Endothelial cell of umbilical vein (primary cell): ENCODE data around the gene WRNIP1. TPM values are rescaled to one million over a fixed set of nuclear protein-coding genes. Genes with fewer than 3 reads are reported as not detected.
A peak's percentile ranks its signal among the peaks of the same experiment; 100 is the strongest.

ENCODE experiments used
- BruUV-seq: library from RNA; stranded (reverse); fragments of 400-500 nt; replicated peaks from 2 replicates; lab custom pipeline; 2021; lab: Mats Ljungman, UMichigan
- CTCF ChIA-PET: fragments of 300-600, 350-600 bp; sonication (Branson Sonifier 250); formaldehyde crosslinking; loops from one replicate; lab custom pipeline; 2021; ENCODE audit warnings: antibody characterized with exemption, inconsistent platforms; lab: Charles Lee
- POLR2A ChIA-PET: fragments of 300-600, 350-600 bp; sonication (Branson Sonifier 250); formaldehyde crosslinking; loops from one replicate; lab custom pipeline; 2021; ENCODE audit warnings: antibody characterized with exemption, inconsistent platforms; lab: Charles Lee
- DNase-seq: peaks from one replicate; pipeline ENCODE4 v3.0.0-alpha.2; 2011; ENCODE audit warnings: low read depth, low spot score
- FAIRE-seq: peaks from 2 replicates; lab custom pipeline; 2011; peaks lifted over from hg19 to GRCh38; lab: Jason Lieb, UNC
- H2AFZ ChIP-seq: 2 replicates; pipeline ENCODE4 v1.6.0; 2012; ENCODE audit warnings: low read depth, low read length, control low read depth, inconsistent platforms
- H3K27ac ChIP-seq: 2 replicates; pipeline ENCODE4 v1.5.1; 2011; ENCODE audit warnings: low read depth, mild to moderate bottlenecking, control low read depth, low read length, moderate library complexity; ENCODE audit not compliant: insufficient read depth
- H3K27me3 ChIP-seq, 2 experiments: 2 replicates each; pipeline versions ENCODE4 v1.6.0 to v1.6.1; 2011; ENCODE audit warnings: low read length in 2 of 2, mixed read lengths in 1 of 2; ENCODE audit not compliant: control insufficient read depth in 2 of 2, insufficient read depth in 2 of 2
- H3K36me3 ChIP-seq, 2 experiments: 2 replicates in 1 of 2; 3 replicates in 1 of 2; pipeline ENCODE4 v1.5.1; 2011; ENCODE audit warnings: low read length in 2 of 2, mild to moderate bottlenecking in 1 of 2, moderate library complexity in 1 of 2; ENCODE audit not compliant: control insufficient read depth in 2 of 2, insufficient read depth in 2 of 2; ENCODE audit errors: extremely low read depth in 1 of 2
- H3K4me1 ChIP-seq: 3 replicates; pipeline ENCODE4 v1.5.1; 2011; ENCODE audit warnings: mild to moderate bottlenecking, low read length; ENCODE audit not compliant: control insufficient read depth, insufficient read depth; ENCODE audit errors: extremely low read depth
- H3K4me2 ChIP-seq: 2 replicates; pipeline ENCODE4 v1.6.1; 2011; ENCODE audit warnings: low read length, control low read depth, mixed read lengths; ENCODE audit not compliant: insufficient read depth
- H3K4me3 ChIP-seq, 3 experiments: fragments of 200-600 bp in 1 of 3; sonication (generic), shearing (Covaris generic) in 1 of 3; replicated peaks in 1 of 3; 2 replicates each; pipeline ENCODE4 v1.5.1; 2011 to 2016; ENCODE audit warnings: control low read depth in 3 of 3, low read length in 3 of 3, mild to moderate bottlenecking in 2 of 3, inconsistent platforms in 1 of 3, low read depth in 1 of 3, moderate library complexity in 1 of 3; ENCODE audit not compliant: insufficient read depth in 1 of 3
- H3K79me2 ChIP-seq: 2 replicates; pipeline ENCODE4 v1.6.0; 2012; ENCODE audit warnings: low read length, inconsistent platforms; ENCODE audit not compliant: control insufficient read depth, insufficient read depth
- H3K9ac ChIP-seq: replicated peaks from 2 replicates; pipeline ENCODE3; 2011; ENCODE audit warnings: low read length, control low read depth; ENCODE audit not compliant: insufficient read depth; ENCODE audit errors: extremely low read depth
- H3K9me1 ChIP-seq: replicated peaks from 3 replicates; pipeline ENCODE4 v1.6.0; 2011; ENCODE audit warnings: mild to moderate bottlenecking, low read length; ENCODE audit not compliant: control insufficient read depth, insufficient read depth; ENCODE audit errors: extremely low read depth
- H3K9me3 ChIP-seq: replicated peaks from 2 replicates; pipeline ENCODE4 v1.5.1; 2012; ENCODE audit warnings: low read length, inconsistent platforms; ENCODE audit not compliant: control insufficient read depth, insufficient read depth
- H4K20me1 ChIP-seq: replicated peaks from 2 replicates; pipeline ENCODE3; 2011; ENCODE audit warnings: mild to moderate bottlenecking, low read length; ENCODE audit not compliant: control insufficient read depth, insufficient read depth; ENCODE audit errors: extremely low read depth
- CTCF ChIP-seq, 2 donors: IDR thresholded peaks; 1 replicate in 1 of 2; 2 replicates in 1 of 2; pipeline ENCODE4 v1.5.1; 2011; ENCODE audit warnings: low read length in 2 of 2, mild to moderate bottlenecking in 2 of 2, moderate library complexity in 2 of 2, control low read depth in 1 of 2, inconsistent platforms in 1 of 2, low read depth in 1 of 2; ENCODE audit not compliant: insufficient read depth in 1 of 2; ENCODE audit errors: extremely low read depth in 1 of 2
- EZH2 ChIP-seq: IDR thresholded peaks from 2 replicates; pipeline ENCODE4 v1.6.1; 2012; ENCODE audit warnings: borderline replicate concordance, low read depth, mild to moderate bottlenecking, moderate library complexity, low read length, inconsistent platforms; ENCODE audit not compliant: severe bottlenecking
- FOS ChIP-seq: IDR thresholded peaks from 2 replicates; pipeline ENCODE4 v1.6.1; 2011; ENCODE audit warnings: mild to moderate bottlenecking, low read length, moderate library complexity, borderline replicate concordance; ENCODE audit not compliant: insufficient read depth
- GATA2 ChIP-seq: IDR thresholded peaks from 2 replicates; pipeline ENCODE4 v1.7.0; 2011; ENCODE audit warnings: low read depth, mild to moderate bottlenecking, moderate library complexity, mixed read lengths, low read length; ENCODE audit not compliant: insufficient read length, insufficient read depth
- JUN ChIP-seq: IDR thresholded peaks from 2 replicates; pipeline ENCODE4 v1.6.1; 2011; ENCODE audit warnings: borderline replicate concordance, low read depth; ENCODE audit not compliant: insufficient read length, insufficient read depth
- MYC ChIP-seq: IDR thresholded peaks from one replicate; pipeline ENCODE4 v1.6.1; 2011; ENCODE audit warnings: mild to moderate bottlenecking, low read depth, low read length
- POLR2A ChIP-seq: IDR thresholded peaks from 2 replicates; pipeline ENCODE4 v1.6.1; 2012; ENCODE audit warnings: low read depth, mild to moderate bottlenecking, control low read depth, low read length
- POLR2AphosphoS5 ChIP-seq: IDR thresholded peaks from 2 replicates; pipeline ENCODE4 v1.6.1; 2012; ENCODE audit warnings: low read depth, mild to moderate bottlenecking, control low read depth, low read length, moderate library complexity; ENCODE audit not compliant: insufficient read depth
- dilution Hi-C: fragments of 300-500 bp; cut with MboI; formaldehyde crosslinking; loops from one replicate; pipeline ENCODE4 v1.15.0; 2019; ENCODE audit warnings: low sequenced_read_pairs; ENCODE audit not compliant: extremely low pct_ligation_motif_present
- intact Hi-C: fragments of 100-400 bp; cut with micrococcal nuclease; formaldehyde crosslinking; loops from one replicate; pipeline ENCODE4 v1.10.0; 2022
- polyA plus RNA-seq, 4 experiments: library from polyadenylated mRNA; depleted of rRNA in 3 of 4; stranded (reverse) in 3 of 4; unstranded in 1 of 4; fragments of >200 nt; gene quantifications; 2 replicates each; pipeline versions ENCODE4 v1.2.1 to v1.2.3, GENCODE V29; 2011 to 2012; ENCODE audit warnings: missing spikeins in 1 of 4
- total RNA-seq: library from RNA; stranded (reverse); gene quantifications from 2 replicates; pipeline ENCODE4 v1.2.3, GENCODE V29; 2021
- TF ChIP-seq, protein P1 (sequence below): IDR thresholded peaks from 2 replicates; pipeline ENCODE4 v1.6.1; 2011; ENCODE audit not compliant: insufficient read depth, insufficient read length

Gene WRNIP1
- total and polyA plus RNA-seq, 2 donors (not counting 3 experiments of a cell fraction or from before 2014, with no cell fraction given), result 50.1 to 68.9 TPM

DNA sequence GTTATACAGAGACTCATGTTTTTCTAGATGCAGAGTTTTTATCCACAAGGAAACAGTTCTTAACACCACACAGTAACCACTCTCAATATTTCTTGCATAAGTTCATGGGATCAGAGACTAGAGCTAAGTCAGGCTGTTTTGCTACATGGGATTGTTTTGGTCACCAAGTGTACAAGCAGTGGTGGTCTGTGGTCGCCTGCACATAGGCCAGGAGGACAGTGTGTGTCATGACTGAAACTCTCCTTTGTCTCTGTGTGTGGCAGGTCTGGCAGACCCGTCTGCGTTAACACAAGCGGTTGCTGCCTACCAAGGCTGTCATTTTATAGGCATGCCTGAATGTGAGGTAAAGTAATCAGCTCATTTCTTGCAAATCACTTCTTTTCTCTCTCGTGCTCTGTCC, 18.9 kb downstream of the WRNIP1 start:
- ChIA-PET POLR2A (interaction anchor here (0.7 to 2.5 kb wide), 3 partner anchors 11 to 19 kb away, joined by 4 to 12 read pairs (median 8); partner anchors contain the start of gene WRNIP1), CTCF (interaction anchor here (0.6 to 3.1 kb wide), 20 partner anchors 10 to 1188 kb away, joined by 3 to 54 read pairs (median 4); partner anchors contain the start of genes MYLK4, SERPINB1, SERPINB9 and WRNIP1)
- FAIRE-seq, result no peak
- intact Hi-C loops (no loop called here), dilution Hi-C loops (no loop called here)
- no peak for DNase-seq
- Histone ChIP-seq H3K9me1 (no peaks in the 10 kb centered on the region), H2AFZ (no peak overlapping the region), H3K79me2 (peaks cover 26% of the 10 kb centered on the region), H3K36me3 (peaks cover 0 to 24% of the 10 kb centered on the region in 2 experiments), H3K27ac (peak overlapping the region; percentile 73), H3K27me3 (no peaks in the 10 kb centered on the region), H4K20me1 (no peaks in the 10 kb centered on the region), H3K9ac (peak overlapping the region; percentile 25), H3K4me2 (peak overlapping the region; percentile 64), H3K9me3 (no peaks in the 10 kb centered on the region), H3K4me3 (no peak overlapping the region), H3K4me1 (peaks cover 23% of the 10 kb centered on the region)
- TF ChIP-seq, protein P1, sequence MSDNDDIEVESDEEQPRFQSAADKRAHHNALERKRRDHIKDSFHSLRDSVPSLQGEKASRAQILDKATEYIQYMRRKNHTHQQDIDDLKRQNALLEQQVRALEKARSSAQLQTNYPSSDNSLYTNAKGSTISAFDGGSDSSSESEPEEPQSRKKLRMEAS, result no peak
- TF ChIP-seq POLR2AphosphoS5, result no peak
- no peak for TF ChIP-seq CTCF (IDR thresholded peaks at IDR 0.05; ENCODE audit: extremely low read depth in 1 of 2, insufficient read depth in 1 of 2, low read depth in 1 of 2, low read length in 2 of 2)
- TF ChIP-seq EZH2, result no peak
- TF ChIP-seq MYC, result no peak
- no peak for TF ChIP-seq FOS
- TF ChIP-seq POLR2A, result no peak
- TF ChIP-seq GATA2, result no peak
- no peak for TF ChIP-seq JUN
- no TSS peak for BruUV-seq
